Measurements from ENCODE around the gene RGS19. TPM values are rescaled to one million over a fixed set of nuclear protein-coding genes. Genes with fewer than 3 reads are reported as not detected.

The RGS19 gene
- total RNA-seq, 1 experiment from 2014 or later: 12.8 TPM

- peaks cover 20% of the 10 kb centered on the region for H3K23me2 ChIP-seq (ENCODE audit: insufficient read length, low read depth, low read length, poor library complexity, severe bottlenecking)
- H3K23ac ChIP-seq (ENCODE audit: insufficient read length, low read depth, low read length): no peak overlapping the region
- H4K91ac ChIP-seq (ENCODE audit: insufficient read length, low read depth, low read length): no peak overlapping the region
- peaks cover 32 to 45% of the 10 kb centered on the region in 2 experiments for H3K4me1 Mint-ChIP-seq
- no peak overlapping the region for H3K56ac ChIP-seq (ENCODE audit: insufficient read length, low read depth, low read length)
- no peaks in the 10 kb centered on the region for H3K79me2 ChIP-seq (ENCODE audit: insufficient read depth, low read length)
- peaks cover 5% of the 10 kb centered on the region; the same call in 1 of the 2 replicates for H3K27me3 ChIP-seq (ENCODE audit: insufficient read depth, low read length)
- peaks cover 59% of the 10 kb centered on the region for H3K27me3 Mint-ChIP-seq (ENCODE audit: low read depth)
- WGBS (ENCODE audit: extremely low coverage, insufficient read length, low lambda C conversion rate): no CpG with 5 or more reads among the region's 13 CpGs
- H4K20me1 ChIP-seq (ENCODE audit: control insufficient read depth, insufficient read depth, insufficient read length): no peaks in the 10 kb centered on the region
- no peak overlapping the region for H2AFZ ChIP-seq (ENCODE audit: low read length)
- H2AK5ac ChIP-seq (ENCODE audit: insufficient read length, low read length): no peak overlapping the region
- H2BK5ac ChIP-seq (ENCODE audit: insufficient read length, low read length): no peak overlapping the region
- peaks cover 2 to 3% of the 10 kb centered on the region in 2 experiments; a peak in 3 of 5 replicates for H3K9me3 Mint-ChIP-seq
- no peak overlapping the region for H3K9ac ChIP-seq (ENCODE audit: extremely low read depth, insufficient read length, low read length)
- peak overlapping the region; percentile 39 to 69; a peak in 4 of 5 replicates for H3K4me3 Mint-ChIP-seq
- H3K79me1 ChIP-seq (ENCODE audit: insufficient read depth, low read depth, low read length, poor library complexity, severe bottlenecking): no peaks in the 10 kb centered on the region
- H3K4ac ChIP-seq (ENCODE audit: low read depth, low read length): no peak overlapping the region
- H3T11ph ChIP-seq (ENCODE audit: low read length): no peak overlapping the region
- peak; percentile 48 for DNase-seq
- no peak overlapping the region for H4K5ac ChIP-seq (ENCODE audit: insufficient read length, low read depth, low read length)
- no peak overlapping the region for H3K27ac ChIP-seq (ENCODE audit: insufficient read length, low read depth, low read length)
- no peak overlapping the region for H2BK20ac ChIP-seq (ENCODE audit: low read depth, low read length, poor library complexity, severe bottlenecking)
- H3K4me1 ChIP-seq (ENCODE audit: insufficient read depth, low read length): no peaks in the 10 kb centered on the region; the same call in 1 of the 2 replicates
- H3K36me3 Mint-ChIP-seq (ENCODE audit: insufficient read depth in 1 of 3, low read depth in 3 of 3): no peaks in the 10 kb centered on the region; a peak in 1 of 7 replicates
- no peak overlapping the region for H3K18ac ChIP-seq (ENCODE audit: insufficient read length, low read depth, low read length)
- no peak overlapping the region for H2BK12ac ChIP-seq (ENCODE audit: insufficient read length, low read depth, low read length)
- H3K4me2 ChIP-seq (ENCODE audit: insufficient read depth, insufficient read length, low read length): no peak overlapping the region
- H3K9me3 ChIP-seq (ENCODE audit: control insufficient read depth, low read depth, low read length): no peaks in the 10 kb centered on the region
- 0 out of 3 replicates have a peak, but pooled peaks have one; percentile 10 for TF ChIP-seq CTCF (conservative IDR thresholded peaks at IDR 0.05)
- H3K14ac ChIP-seq (ENCODE audit: insufficient read depth, low read length): no peak overlapping the region
- H2BK120ac ChIP-seq (ENCODE audit: low read depth, low read length, poor library complexity, severe bottlenecking): no peak overlapping the region
- H2BK15ac ChIP-seq (ENCODE audit: low read depth, low read length): no peak overlapping the region
- H3K27ac Mint-ChIP-seq: no peak overlapping the region
- H4K8ac ChIP-seq (replicated peaks; ENCODE audit: insufficient read length, low read depth, low read length): no peak overlapping the region
Measured at GRCh38 chr20:64082126-64082731, 2.9 kb upstream of the RGS19 start.

Data from H9 (cell line).